ENCODE measurements around the gene SOX1.

The SOX1 gene

GRCh38 chr13:112064222-112064621, 2.7 kb upstream of the SOX1 start:
- Histone ChIP-seq H3K4me3 (ENCODE audit: low read length in 2 of 2) (no peak overlapping the region), H3K4me1 (ENCODE audit: control insufficient read depth in 2 of 2, insufficient read depth in 2 of 2, low read length in 2 of 2) (no peaks in the 10 kb centered on the region), H3K9ac (ENCODE audit: low read depth in 1 of 2, low read length in 2 of 2) (no peak overlapping the region), H3K9me3 (ENCODE audit: control insufficient read depth in 2 of 2, low read length in 2 of 2) (no peaks in the 10 kb centered on the region), H3K27me3 (ENCODE audit: control insufficient read depth in 2 of 2, insufficient read depth in 2 of 2, low read length in 2 of 2) (peaks cover 48 to 56% of the 10 kb centered on the region in 2 donors), H3K36me3 (ENCODE audit: control insufficient read depth in 2 of 2, insufficient read depth in 2 of 2, low read length in 2 of 2) (no peaks in the 10 kb centered on the region), H3K27ac (ENCODE audit: low read depth in 2 of 2, low read length in 2 of 2) (no peak overlapping the region)

- no peaks in the 10 kb centered on the region for H3K36me3 ChIP-seq (ENCODE audit: control insufficient read depth in 2 of 2, insufficient read depth in 2 of 2, low read length in 2 of 2)
- H3K27me3 ChIP-seq (ENCODE audit: control insufficient read depth in 2 of 2, insufficient read depth in 2 of 2, low read length in 2 of 2) = peaks cover 48 to 65% of the 10 kb centered on the region in 2 donors
- no peaks in the 10 kb centered on the region for H3K4me1 ChIP-seq (ENCODE audit: control insufficient read depth in 2 of 2, insufficient read depth in 2 of 2, low read length in 2 of 2)
- no peaks in the 10 kb centered on the region for H3K9me3 ChIP-seq (ENCODE audit: control insufficient read depth in 2 of 2, low read length in 2 of 2)
- no peak overlapping the region for H3K9ac ChIP-seq (ENCODE audit: low read depth in 1 of 2, low read length in 2 of 2)
- no peak overlapping the region for H3K27ac ChIP-seq (ENCODE audit: low read depth in 2 of 2, low read length in 2 of 2)
- H3K4me3 ChIP-seq (ENCODE audit: low read length in 2 of 2) = no peak overlapping the region
Measured at GRCh38 chr13:112065521-112065866, 1.5 kb upstream of the SOX1 start.

- Histone ChIP-seq H3K9me3 (ENCODE audit: control insufficient read depth in 2 of 2, low read length in 2 of 2) (no peaks in the 10 kb centered on the region), H3K4me3 (ENCODE audit: low read length in 2 of 2) (peak overlapping the region; percentile 30 to 37), H3K36me3 (ENCODE audit: control insufficient read depth in 2 of 2, insufficient read depth in 2 of 2, low read length in 2 of 2) (no peaks in the 10 kb centered on the region), H3K4me1 (ENCODE audit: control insufficient read depth in 2 of 2, insufficient read depth in 2 of 2, low read length in 2 of 2) (no peaks in the 10 kb centered on the region), H3K27me3 (ENCODE audit: control insufficient read depth in 2 of 2, insufficient read depth in 2 of 2, low read length in 2 of 2) (peaks cover 47 to 66% of the 10 kb centered on the region in 2 donors), H3K9ac (ENCODE audit: low read depth in 1 of 2, low read length in 2 of 2) (no peak overlapping the region), H3K27ac (ENCODE audit: low read depth in 2 of 2, low read length in 2 of 2) (no peak overlapping the region)
Measured at GRCh38 chr13:112065867-112066623, 904 bp upstream of the SOX1 start.

- H3K9ac ChIP-seq (ENCODE audit: low read depth in 1 of 2, low read length in 2 of 2) = no peak overlapping the region
- no peak overlapping the region for H3K27ac ChIP-seq (ENCODE audit: low read depth in 2 of 2, low read length in 2 of 2)
- H3K4me1 ChIP-seq (ENCODE audit: control insufficient read depth in 2 of 2, insufficient read depth in 2 of 2, low read length in 2 of 2) = no peaks in the 10 kb centered on the region
- H3K36me3 ChIP-seq (ENCODE audit: control insufficient read depth in 2 of 2, insufficient read depth in 2 of 2, low read length in 2 of 2) = no peaks in the 10 kb centered on the region
- H3K9me3 ChIP-seq (ENCODE audit: control insufficient read depth in 2 of 2, low read length in 2 of 2) = no peaks in the 10 kb centered on the region
- peaks cover 49 to 65% of the 10 kb centered on the region in 2 donors for H3K27me3 ChIP-seq (ENCODE audit: control insufficient read depth in 2 of 2, insufficient read depth in 2 of 2, low read length in 2 of 2)
- H3K4me3 ChIP-seq (ENCODE audit: low read length in 2 of 2) = peak overlapping the region in 1 of 2 donors; percentile 30
Measured at GRCh38 chr13:112066624-112067004, 335 bp upstream of the SOX1 start.

GRCh38 chr13:112067871-112068539, 1.1 kb downstream of the SOX1 start:
- Histone ChIP-seq H3K4me3 (ENCODE audit: low read length in 2 of 2) (no peak overlapping the region), H3K4me1 (ENCODE audit: control insufficient read depth in 2 of 2, insufficient read depth in 2 of 2, low read length in 2 of 2) (no peaks in the 10 kb centered on the region), H3K9me3 (ENCODE audit: control insufficient read depth in 2 of 2, low read length in 2 of 2) (no peaks in the 10 kb centered on the region), H3K27ac (ENCODE audit: low read depth in 2 of 2, low read length in 2 of 2) (no peak overlapping the region), H3K36me3 (ENCODE audit: control insufficient read depth in 2 of 2, insufficient read depth in 2 of 2, low read length in 2 of 2) (no peaks in the 10 kb centered on the region), H3K9ac (ENCODE audit: low read depth in 1 of 2, low read length in 2 of 2) (no peak overlapping the region), H3K27me3 (ENCODE audit: control insufficient read depth in 2 of 2, insufficient read depth in 2 of 2, low read length in 2 of 2) (peaks cover 42 to 56% of the 10 kb centered on the region in 2 donors)

GRCh38 chr13:112068540-112069060, 1.7 kb downstream of the SOX1 start:
- H3K9me3 ChIP-seq (ENCODE audit: control insufficient read depth in 2 of 2, low read length in 2 of 2) = no peaks in the 10 kb centered on the region
- H3K27ac ChIP-seq (ENCODE audit: low read depth in 2 of 2, low read length in 2 of 2) = no peak overlapping the region
- no peak overlapping the region for H3K4me3 ChIP-seq (ENCODE audit: low read length in 2 of 2)
- no peak overlapping the region for H3K9ac ChIP-seq (ENCODE audit: low read depth in 1 of 2, low read length in 2 of 2)
- H3K27me3 ChIP-seq (ENCODE audit: control insufficient read depth in 2 of 2, insufficient read depth in 2 of 2, low read length in 2 of 2) = peaks cover 38 to 53% of the 10 kb centered on the region in 2 donors
- H3K4me1 ChIP-seq (ENCODE audit: control insufficient read depth in 2 of 2, insufficient read depth in 2 of 2, low read length in 2 of 2) = no peaks in the 10 kb centered on the region
- no peaks in the 10 kb centered on the region for H3K36me3 ChIP-seq (ENCODE audit: control insufficient read depth in 2 of 2, insufficient read depth in 2 of 2, low read length in 2 of 2)

GRCh38 chr13:112069061-112069844, 2.3 kb downstream of the SOX1 start:
- H3K4me3 ChIP-seq (ENCODE audit: low read length in 2 of 2) = no peak overlapping the region
- H3K9ac ChIP-seq (ENCODE audit: low read depth in 1 of 2, low read length in 2 of 2) = no peak overlapping the region
- H3K27ac ChIP-seq (ENCODE audit: low read depth in 2 of 2, low read length in 2 of 2) = no peak overlapping the region
- no peaks in the 10 kb centered on the region for H3K9me3 ChIP-seq (ENCODE audit: control insufficient read depth in 2 of 2, low read length in 2 of 2)
- no peaks in the 10 kb centered on the region for H3K4me1 ChIP-seq (ENCODE audit: control insufficient read depth in 2 of 2, insufficient read depth in 2 of 2, low read length in 2 of 2)
- H3K27me3 ChIP-seq (ENCODE audit: control insufficient read depth in 2 of 2, insufficient read depth in 2 of 2, low read length in 2 of 2) = peaks cover 35 to 56% of the 10 kb centered on the region in 2 donors
- H3K36me3 ChIP-seq (ENCODE audit: control insufficient read depth in 2 of 2, insufficient read depth in 2 of 2, low read length in 2 of 2) = no peaks in the 10 kb centered on the region

GRCh38 chr13:112069845-112070251, 2.9 kb downstream of the SOX1 start:
- H3K9ac ChIP-seq (ENCODE audit: low read depth in 1 of 2, low read length in 2 of 2) = no peak overlapping the region
- H3K4me1 ChIP-seq (ENCODE audit: control insufficient read depth in 2 of 2, insufficient read depth in 2 of 2, low read length in 2 of 2) = no peaks in the 10 kb centered on the region
- H3K36me3 ChIP-seq (ENCODE audit: control insufficient read depth in 2 of 2, insufficient read depth in 2 of 2, low read length in 2 of 2) = no peaks in the 10 kb centered on the region
- no peak overlapping the region for H3K4me3 ChIP-seq (ENCODE audit: low read length in 2 of 2)
- H3K27me3 ChIP-seq (ENCODE audit: control insufficient read depth in 2 of 2, insufficient read depth in 2 of 2, low read length in 2 of 2) = peaks cover 39 to 56% of the 10 kb centered on the region in 2 donors
- H3K27ac ChIP-seq (ENCODE audit: low read depth in 2 of 2, low read length in 2 of 2) = no peak overlapping the region
- no peaks in the 10 kb centered on the region for H3K9me3 ChIP-seq (ENCODE audit: control insufficient read depth in 2 of 2, low read length in 2 of 2)

- Histone ChIP-seq H3K27me3 (ENCODE audit: control insufficient read depth in 2 of 2, insufficient read depth in 2 of 2, low read length in 2 of 2) (peaks cover 43 to 57% of the 10 kb centered on the region in 2 donors), H3K36me3 (ENCODE audit: control insufficient read depth in 2 of 2, insufficient read depth in 2 of 2, low read length in 2 of 2) (no peaks in the 10 kb centered on the region), H3K9ac (ENCODE audit: low read depth in 1 of 2, low read length in 2 of 2) (no peak overlapping the region), H3K4me3 (ENCODE audit: low read length in 2 of 2) (no peak overlapping the region), H3K9me3 (ENCODE audit: control insufficient read depth in 2 of 2, low read length in 2 of 2) (no peaks in the 10 kb centered on the region), H3K27ac (ENCODE audit: low read depth in 2 of 2, low read length in 2 of 2) (no peak overlapping the region), H3K4me1 (ENCODE audit: control insufficient read depth in 2 of 2, insufficient read depth in 2 of 2, low read length in 2 of 2) (no peaks in the 10 kb centered on the region)
Measured at GRCh38 chr13:112071102-112071722, 4.3 kb downstream of the SOX1 start.

All from mucosa of rectum (tissue), 2 donors.